CD4-positive, alpha-beta memory T cell (primary cell): Measurements from ENCODE around the gene PRAMEF2. TPM values are rescaled to one million over a fixed set of nuclear protein-coding genes. Genes with fewer than 3 reads are reported as not detected.
A peak's percentile ranks its signal among the peaks of the same experiment; 100 is the strongest.
"Not testable (repeated sequence)": the region's sequence is repeated elsewhere in the genome, so short reads cannot be mapped to it uniquely, and the experiment has no call there.

Source experiments
- CTCF ChIA-PET: fragments of 350-600 bp; sonication (Branson Sonifier 250); formaldehyde crosslinking; loops from one replicate; lab custom pipeline; 2021; ENCODE audit warnings: inconsistent platforms; ENCODE audit not compliant: partially characterized antibody; lab: Charles Lee
- POLR2A ChIA-PET: fragments of 350-600 bp; sonication (Branson Sonifier 250); formaldehyde crosslinking; loops from one replicate; lab custom pipeline; 2021; ENCODE audit not compliant: partially characterized antibody; lab: Charles Lee
- DNase-seq, 5 donors: peaks; one replicate each; pipeline versions ENCODE4 v3.0.0 to v3.0.0-alpha.2; 2020 to 2022; ENCODE audit warnings: mixed read lengths in 1 of 5
- H3K27ac ChIP-seq: one replicate; pipeline ENCODE4 v1.7.0; 2013; ENCODE audit warnings: low read depth, low read length
- H3K27me3 ChIP-seq: 2 replicates; pipeline ENCODE4 v1.7.0; 2013; ENCODE audit warnings: mild to moderate bottlenecking, low read length, moderate library complexity; ENCODE audit not compliant: insufficient read depth
- H3K36me3 ChIP-seq: 2 replicates; pipeline ENCODE4 v1.7.0; 2013; ENCODE audit warnings: mild to moderate bottlenecking, low read length, moderate library complexity; ENCODE audit not compliant: insufficient read depth
- H3K4me1 ChIP-seq: 2 replicates; pipeline ENCODE4 v1.7.0; 2013; ENCODE audit warnings: mild to moderate bottlenecking, low read length, moderate library complexity; ENCODE audit not compliant: insufficient read depth
- H3K4me3 ChIP-seq, 2 donors: one replicate each; pipeline ENCODE4 v1.7.0; 2013; ENCODE audit warnings: low read length in 2 of 2, mild to moderate bottlenecking in 1 of 2
- H3K9me3 ChIP-seq, 2 donors: one replicate each; pipeline ENCODE4 v1.7.0; 2013; ENCODE audit warnings: low read length in 2 of 2, control low read depth in 1 of 2; ENCODE audit not compliant: control insufficient read depth in 1 of 2
- H3K27ac Mint-ChIP-seq, 7 donors: one replicate each; pipeline ENCODE4 v1.8.0; 2020 to 2021; ENCODE audit warnings: mixed read lengths in 7 of 7, mild to moderate bottlenecking in 6 of 7, inconsistent platforms in 3 of 7, moderate library complexity in 3 of 7
- H3K27me3 Mint-ChIP-seq, 2 donors: one replicate each; pipeline ENCODE4 v1.8.0; 2020 to 2021; ENCODE audit warnings: mixed read lengths in 2 of 2
- H3K36me3 Mint-ChIP-seq, 2 donors: one replicate each; pipeline ENCODE4 v1.8.0; 2020 to 2021; ENCODE audit warnings: mixed read lengths in 2 of 2, inconsistent platforms in 1 of 2, mild to moderate bottlenecking in 1 of 2
- H3K4me1 Mint-ChIP-seq, 4 donors: one replicate each; pipeline ENCODE4 v1.8.0; 2020 to 2021; ENCODE audit warnings: mixed read lengths in 4 of 4, mild to moderate bottlenecking in 1 of 4
- H3K4me3 Mint-ChIP-seq, 8 donors: one replicate each; pipeline ENCODE4 v1.8.0; 2020 to 2021; ENCODE audit warnings: mixed read lengths in 8 of 8, mild to moderate bottlenecking in 7 of 8, moderate library complexity in 6 of 8, inconsistent platforms in 3 of 8
- H3K9me3 Mint-ChIP-seq, 8 donors: one replicate each; pipeline ENCODE4 v1.8.0; 2020 to 2021; ENCODE audit warnings: mixed read lengths in 8 of 8, mild to moderate bottlenecking in 5 of 8, inconsistent platforms in 3 of 8, moderate library complexity in 1 of 8
- intact Hi-C: fragments of 100-400 bp; cut with micrococcal nuclease; formaldehyde crosslinking; loops from one replicate; pipeline ENCODE4 v1.15.1; 2023
- polyA plus RNA-seq, 2 donors: library from polyadenylated mRNA; unstranded; fragments of 300-500 nt; fragmentation: Illumina TruSeq; gene quantifications; one replicate each; pipeline ENCODE4 v1.2.3, GENCODE V29; 2021
- total RNA-seq, 2 experiments: library from RNA; stranded (reverse); gene quantifications; one replicate each; pipeline ENCODE4 v1.2.3, GENCODE V29; 2021

PRAMEF2 gene
- total and polyA plus RNA-seq, 4 experiments from 2014 or later: not detected

DNA sequence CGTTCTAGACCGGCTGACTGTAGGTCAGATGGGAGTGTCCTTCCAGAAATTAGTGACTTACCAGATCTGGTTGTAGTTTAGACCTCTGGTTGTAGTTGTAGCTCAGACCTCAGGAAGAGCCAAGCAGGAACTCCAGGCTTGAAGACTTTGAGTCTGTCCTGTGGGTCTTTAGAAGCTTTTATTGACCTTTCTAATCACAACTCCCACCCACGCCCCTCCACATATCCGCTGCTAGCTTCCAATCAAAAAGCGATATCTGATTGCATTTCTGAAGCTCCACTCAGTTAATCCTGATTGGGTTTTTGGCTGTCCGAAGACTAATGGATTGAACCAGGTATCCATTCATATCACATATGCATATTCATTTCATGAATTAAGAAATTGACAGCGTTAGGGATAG, 8.3 kb upstream of the PRAMEF2 start, which contains the start of gene HNRNPCL1:
TSS of gene HNRNPCL1 (minus strand) at position 101 of the 400 bp plus-strand sequence. CDS start 431 bp downstream, outside the sequence.
- not testable (repeated sequence) for H3K27ac ChIP-seq

GRCh38 chr1:12851779-12852178, 5.1 kb upstream of the PRAMEF2 start:
- peaks cover 1 to 8% of the 10 kb centered on the region in 2 donors for H3K27me3 Mint-ChIP-seq
- intact Hi-C loops: no loop called here
- no peaks in the 10 kb centered on the region for H3K36me3 Mint-ChIP-seq

More for the DNA sequence above, 8.3 kb upstream of the PRAMEF2 start, which contains the start of gene HNRNPCL1:
- H3K4me3 Mint-ChIP-seq, H3K4me1 Mint-ChIP-seq, H3K27me3 Mint-ChIP-seq, H3K27ac Mint-ChIP-seq, H3K4me3 ChIP-seq, POLR2A ChIA-PET, DNase-seq, H3K27me3 ChIP-seq, intact Hi-C loops, H3K4me1 ChIP-seq, H3K36me3 ChIP-seq, H3K36me3 Mint-ChIP-seq, H3K9me3 ChIP-seq, CTCF ChIA-PET: not testable (repeated sequence)
- peaks cover 0 to 29% (median 6%) of the 10 kb centered on the region in 8 donors for H3K9me3 Mint-ChIP-seq

DNA sequence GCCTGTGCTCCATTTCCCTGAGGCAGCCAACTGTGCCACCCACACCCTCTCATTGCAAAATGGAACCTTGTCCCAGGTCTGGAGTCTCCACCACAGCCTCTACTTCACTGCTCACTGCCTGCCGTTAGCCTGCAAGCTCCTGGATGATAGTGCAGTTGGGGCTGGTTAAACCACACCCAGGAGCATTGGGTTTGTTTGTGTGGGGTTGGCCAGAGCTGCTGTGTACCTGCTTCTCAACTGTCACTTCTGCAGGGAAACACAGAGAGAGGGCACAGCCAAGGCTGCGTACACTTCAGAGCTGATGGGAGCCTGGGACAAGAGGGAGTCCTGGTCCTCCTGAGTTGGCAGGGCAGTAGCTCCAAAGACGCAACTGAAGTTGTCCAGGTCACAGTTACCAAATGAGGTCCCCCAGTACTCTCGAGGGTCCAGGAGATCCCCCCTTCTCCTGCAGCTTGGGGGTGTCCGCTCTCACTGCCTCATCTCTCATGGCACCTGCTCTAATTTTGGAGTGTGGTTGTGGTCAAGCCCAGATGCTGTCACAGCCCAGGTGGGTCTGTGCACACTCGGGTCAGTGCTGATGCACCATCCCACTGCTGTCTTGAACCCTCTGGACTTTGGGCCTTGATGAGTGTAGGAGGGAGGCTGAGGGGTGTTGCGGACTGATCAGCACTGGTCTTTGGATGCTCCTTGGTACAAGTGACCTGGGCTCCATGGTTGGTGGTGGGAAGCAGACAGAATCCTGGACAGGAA, 6.4 kb downstream of the PRAMEF2 start:
- DNase-seq, H3K9me3 ChIP-seq, H3K27me3 ChIP-seq, H3K4me1 Mint-ChIP-seq, intact Hi-C loops, H3K4me3 Mint-ChIP-seq, H3K27ac ChIP-seq, CTCF ChIA-PET, H3K27ac Mint-ChIP-seq, H3K36me3 ChIP-seq, H3K4me1 ChIP-seq, H3K36me3 Mint-ChIP-seq, H3K9me3 Mint-ChIP-seq, H3K27me3 Mint-ChIP-seq, POLR2A ChIA-PET, H3K4me3 ChIP-seq: not testable (repeated sequence)

More at GRCh38 chr1:12851779-12852178, 5.1 kb upstream of the PRAMEF2 start:
- Histone ChIP-seq H3K36me3 (no peaks in the 10 kb centered on the region), H3K27ac (no peak overlapping the region), H3K4me1 (no peaks in the 10 kb centered on the region), H3K4me3 (no peak overlapping the region), H3K9me3 (no peaks in the 10 kb centered on the region), H3K27me3 (no peaks in the 10 kb centered on the region)
- CTCF ChIA-PET: no interaction called here
- Mint-ChIP-seq H3K27ac (no peak overlapping the region), H3K4me1 (no peaks in the 10 kb centered on the region), H3K9me3 (peaks cover 0 to 25% (median 4%) of the 10 kb centered on the region in 8 donors), H3K4me3 (no peak overlapping the region)
- POLR2A ChIA-PET: no interaction called here
- DNase-seq: no peak

GRCh38 chr1:12878453-12878852, 21.6 kb downstream of the PRAMEF2 start:
- POLR2A ChIA-PET, H3K9me3 ChIP-seq, H3K27me3 ChIP-seq, H3K27ac Mint-ChIP-seq, intact Hi-C loops, CTCF ChIA-PET, DNase-seq, H3K36me3 Mint-ChIP-seq, H3K4me1 Mint-ChIP-seq, H3K27me3 Mint-ChIP-seq, H3K4me3 Mint-ChIP-seq, H3K9me3 Mint-ChIP-seq, H3K27ac ChIP-seq, H3K36me3 ChIP-seq, H3K4me3 ChIP-seq, H3K4me1 ChIP-seq: not testable (repeated sequence)

DNA sequence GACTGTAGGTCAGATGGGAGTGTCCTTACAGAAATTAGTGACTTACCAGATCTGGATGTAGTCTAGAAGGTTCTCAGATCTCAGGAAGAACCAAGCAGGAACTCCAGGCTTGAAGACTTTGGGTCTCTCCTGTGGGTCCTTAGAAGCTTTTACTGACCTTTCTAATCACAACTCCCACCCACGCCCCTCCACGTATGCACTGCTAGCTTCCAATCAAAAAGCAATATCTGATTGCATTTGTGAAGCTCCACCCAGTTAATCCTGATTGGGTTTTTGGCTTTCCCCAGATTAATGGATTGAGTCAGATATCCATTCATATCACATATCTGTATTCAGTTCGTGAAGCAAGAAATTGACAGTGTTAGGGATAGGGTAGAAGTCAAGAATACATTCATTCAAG, 29.2 kb downstream of the PRAMEF2 start, which contains the start of gene PRAMEF4:
TSS of gene PRAMEF4 (minus strand) at position 101 of the 400 bp plus-strand sequence. CDS start 2,807 bp downstream, outside the sequence.
- H3K36me3 Mint-ChIP-seq, H3K4me3 ChIP-seq, H3K36me3 ChIP-seq, H3K9me3 ChIP-seq, intact Hi-C loops, CTCF ChIA-PET, H3K9me3 Mint-ChIP-seq, H3K27ac ChIP-seq, H3K4me1 Mint-ChIP-seq, POLR2A ChIA-PET, H3K4me1 ChIP-seq, H3K27me3 ChIP-seq, DNase-seq, H3K27me3 Mint-ChIP-seq, H3K4me3 Mint-ChIP-seq: not testable (repeated sequence)
- H3K27ac Mint-ChIP-seq: peak within 1 kb of the TSS in 1 of 7 donors; percentile 22

- H3K4me3 ChIP-seq, H3K27me3 ChIP-seq, H3K36me3 ChIP-seq, H3K4me3 Mint-ChIP-seq, H3K27ac Mint-ChIP-seq, H3K4me1 Mint-ChIP-seq, CTCF ChIA-PET, POLR2A ChIA-PET, H3K27ac ChIP-seq, intact Hi-C loops, H3K36me3 Mint-ChIP-seq, H3K9me3 ChIP-seq, DNase-seq, H3K4me1 ChIP-seq, H3K9me3 Mint-ChIP-seq, H3K27me3 Mint-ChIP-seq: not testable (repeated sequence)
Measured at GRCh38 chr1:12898170-12898569, 41.3 kb downstream of the PRAMEF2 start, which contains the start of gene PRAMEF10. Gene PRAMEF10, minus strand, starts transcription at chr1:12898270. Its CDS starts 2,423 bp downstream, at chr1:12895847.

DNA sequence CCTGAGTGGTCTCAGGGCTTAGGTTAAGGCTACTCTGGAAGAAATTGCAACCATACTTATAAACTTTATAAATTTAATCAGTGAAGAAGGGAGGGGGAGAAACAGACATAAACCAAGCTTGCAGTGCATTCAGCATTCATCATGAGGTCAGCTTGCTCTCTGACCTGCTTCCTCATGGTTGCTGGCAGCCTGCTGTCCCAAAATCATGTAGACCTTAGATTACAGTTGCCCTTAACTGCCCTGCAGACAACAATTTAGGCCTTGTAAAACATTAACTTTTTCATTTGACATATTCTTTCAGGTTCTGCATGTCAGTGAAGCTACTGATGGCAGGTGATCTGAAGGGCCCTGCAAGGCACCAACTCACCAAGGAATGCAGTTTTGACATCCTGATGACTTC, 42.3 kb downstream of the PRAMEF2 start:
- H3K27me3 ChIP-seq, H3K27me3 Mint-ChIP-seq, H3K4me3 Mint-ChIP-seq, H3K27ac Mint-ChIP-seq, H3K4me1 Mint-ChIP-seq, POLR2A ChIA-PET, H3K36me3 Mint-ChIP-seq, H3K36me3 ChIP-seq, H3K27ac ChIP-seq, DNase-seq, H3K4me3 ChIP-seq, CTCF ChIA-PET, H3K9me3 ChIP-seq, intact Hi-C loops, H3K9me3 Mint-ChIP-seq, H3K4me1 ChIP-seq: not testable (repeated sequence)
